SU-DHL-6 (cell line): ENCODE data around the gene CNMD.

ENCODE experiments used
- H2AFZ ChIP-seq: fragments of 200-600 bp; sonication (generic); 2 replicates; pipeline ENCODE4 v1.6.1; 2014; ENCODE audit warnings: low read depth, mild to moderate bottlenecking, moderate library complexity, mixed read lengths, antibody characterized with exemption, low read length; ENCODE audit not compliant: severe bottlenecking
- H3F3A ChIP-seq: fragments of 200-600 bp; shearing (Covaris generic); 2 replicates; pipeline ENCODE4 v1.6.0; 2016; ENCODE audit warnings: antibody characterized with exemption, mild to moderate bottlenecking; ENCODE audit not compliant: insufficient read depth
- H3K27ac ChIP-seq: fragments of 200-600 bp; sonication (generic); 2 replicates; pipeline ENCODE4 v1.5.1; 2016; ENCODE audit warnings: low read depth, mild to moderate bottlenecking, low read length, moderate library complexity, mixed read lengths
- H3K27me3 ChIP-seq: fragments of 200-600 bp; sonication (generic), shearing (Covaris generic); 2 replicates; pipeline ENCODE4 v1.6.0; 2014; ENCODE audit warnings: mild to moderate bottlenecking, low read length
- H3K36me3 ChIP-seq: fragments of 200-600 bp; sonication (generic); 2 replicates; pipeline ENCODE4 v1.6.1; 2014; ENCODE audit warnings: mild to moderate bottlenecking, low read length, mixed read lengths
- H3K4me2 ChIP-seq: fragments of 300-600, 200-600 bp; shearing (Covaris generic), sonication (generic); 2 replicates; pipeline ENCODE4 v1.6.0; 2014; ENCODE audit warnings: low read length, low read depth, mild to moderate bottlenecking; ENCODE audit not compliant: poor library complexity, severe bottlenecking
- H3K4me3 ChIP-seq: fragments of 200-600 bp; sonication (generic); 2 replicates; pipeline ENCODE4 v1.5.1; 2014; ENCODE audit warnings: antibody characterized with exemption, low read length, mild to moderate bottlenecking, mixed read lengths; ENCODE audit not compliant: insufficient read depth, poor library complexity, severe bottlenecking
- H3K79me2 ChIP-seq: fragments of 200-600 bp; sonication (generic); 2 replicates; pipeline ENCODE4 v1.6.1; 2014; ENCODE audit warnings: mild to moderate bottlenecking, low read length, moderate library complexity; ENCODE audit not compliant: insufficient read depth
- H3K9ac ChIP-seq: fragments of 200-600 bp; sonication (generic); 2 replicates; pipeline ENCODE4 v1.7.0; 2014; ENCODE audit warnings: mild to moderate bottlenecking, low read length
- H3K9me2 ChIP-seq: fragments of 200-600 bp; sonication (generic); replicated peaks from 2 replicates; pipeline ENCODE4 v1.6.1; 2014; ENCODE audit warnings: low read length; ENCODE audit not compliant: insufficient read depth
- H3K9me3 ChIP-seq: fragments of 200-600 bp; sonication (generic); 2 replicates; pipeline ENCODE4 v1.6.1; 2014; ENCODE audit warnings: low read length, mixed read lengths; ENCODE audit not compliant: insufficient read depth
- H4K20me1 ChIP-seq: fragments of 200-600 bp; sonication (generic); 2 replicates; pipeline ENCODE4 v1.6.1; 2014; ENCODE audit warnings: low read depth, mild to moderate bottlenecking, antibody characterized with exemption, low read length, moderate library complexity, mixed read lengths
- EZH2phosphoT487 ChIP-seq: fragments of 200-600 bp; sonication (generic), shearing (Covaris generic); conservative IDR thresholded peaks from 2 replicates; pipeline ENCODE4 v1.6.1; 2018; ENCODE audit warnings: mild to moderate bottlenecking, antibody characterized with exemption, low read length, moderate library complexity, mixed read lengths
- TF ChIP-seq, protein P1 (sequence below): fragments of 200-600 bp; sonication (generic); IDR thresholded peaks from one replicate; pipeline ENCODE4 v1.5.1; 2017; ENCODE audit warnings: antibody characterized with exemption, mild to moderate bottlenecking, low read length, moderate library complexity; ENCODE audit not compliant: insufficient read depth, poor library complexity, severe bottlenecking

CNMD gene

DNA sequence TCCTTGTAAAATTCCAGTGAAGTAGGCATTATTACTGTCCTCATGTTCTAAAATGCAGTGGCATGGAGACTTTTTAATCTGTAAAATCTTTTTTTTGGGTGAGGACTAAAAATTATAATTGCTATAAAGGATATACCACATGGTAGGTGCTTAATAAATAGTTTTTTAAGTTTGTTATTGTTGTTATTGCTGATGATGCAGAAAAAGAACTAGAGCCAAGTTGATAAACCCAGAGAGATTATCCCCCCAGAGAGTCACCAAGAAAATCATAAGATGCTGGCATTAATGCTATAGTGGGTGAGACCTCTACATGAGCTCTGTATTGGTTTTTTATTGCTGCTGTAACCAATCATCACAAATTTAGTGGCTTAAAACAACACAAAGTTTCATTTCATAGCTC lies 44.3 kb upstream of the CNMD start:
- no peak for TF ChIP-seq EZH2phosphoT487
- TF ChIP-seq, protein P1, sequence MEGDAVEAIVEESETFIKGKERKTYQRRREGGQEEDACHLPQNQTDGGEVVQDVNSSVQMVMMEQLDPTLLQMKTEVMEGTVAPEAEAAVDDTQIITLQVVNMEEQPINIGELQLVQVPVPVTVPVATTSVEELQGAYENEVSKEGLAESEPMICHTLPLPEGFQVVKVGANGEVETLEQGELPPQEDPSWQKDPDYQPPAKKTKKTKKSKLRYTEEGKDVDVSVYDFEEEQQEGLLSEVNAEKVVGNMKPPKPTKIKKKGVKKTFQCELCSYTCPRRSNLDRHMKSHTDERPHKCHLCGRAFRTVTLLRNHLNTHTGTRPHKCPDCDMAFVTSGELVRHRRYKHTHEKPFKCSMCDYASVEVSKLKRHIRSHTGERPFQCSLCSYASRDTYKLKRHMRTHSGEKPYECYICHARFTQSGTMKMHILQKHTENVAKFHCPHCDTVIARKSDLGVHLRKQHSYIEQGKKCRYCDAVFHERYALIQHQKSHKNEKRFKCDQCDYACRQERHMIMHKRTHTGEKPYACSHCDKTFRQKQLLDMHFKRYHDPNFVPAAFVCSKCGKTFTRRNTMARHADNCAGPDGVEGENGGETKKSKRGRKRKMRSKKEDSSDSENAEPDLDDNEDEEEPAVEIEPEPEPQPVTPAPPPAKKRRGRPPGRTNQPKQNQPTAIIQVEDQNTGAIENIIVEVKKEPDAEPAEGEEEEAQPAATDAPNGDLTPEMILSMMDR = no peak
- H2AFZ ChIP-seq = no peak overlapping the region
- no peaks in the 10 kb centered on the region for H3K79me2 ChIP-seq
- H3K27ac ChIP-seq = no peak overlapping the region
- H3K4me3 ChIP-seq = no peak overlapping the region
- H3F3A ChIP-seq = no peaks in the 10 kb centered on the region
- no peaks in the 10 kb centered on the region for H3K9me3 ChIP-seq
- H3K9me2 ChIP-seq = no peaks in the 10 kb centered on the region
- no peaks in the 10 kb centered on the region for H4K20me1 ChIP-seq
- no peaks in the 10 kb centered on the region for H3K27me3 ChIP-seq
- H3K9ac ChIP-seq = no peak overlapping the region
- no peaks in the 10 kb centered on the region for H3K36me3 ChIP-seq
- H3K4me2 ChIP-seq = no peak overlapping the region

DNA sequence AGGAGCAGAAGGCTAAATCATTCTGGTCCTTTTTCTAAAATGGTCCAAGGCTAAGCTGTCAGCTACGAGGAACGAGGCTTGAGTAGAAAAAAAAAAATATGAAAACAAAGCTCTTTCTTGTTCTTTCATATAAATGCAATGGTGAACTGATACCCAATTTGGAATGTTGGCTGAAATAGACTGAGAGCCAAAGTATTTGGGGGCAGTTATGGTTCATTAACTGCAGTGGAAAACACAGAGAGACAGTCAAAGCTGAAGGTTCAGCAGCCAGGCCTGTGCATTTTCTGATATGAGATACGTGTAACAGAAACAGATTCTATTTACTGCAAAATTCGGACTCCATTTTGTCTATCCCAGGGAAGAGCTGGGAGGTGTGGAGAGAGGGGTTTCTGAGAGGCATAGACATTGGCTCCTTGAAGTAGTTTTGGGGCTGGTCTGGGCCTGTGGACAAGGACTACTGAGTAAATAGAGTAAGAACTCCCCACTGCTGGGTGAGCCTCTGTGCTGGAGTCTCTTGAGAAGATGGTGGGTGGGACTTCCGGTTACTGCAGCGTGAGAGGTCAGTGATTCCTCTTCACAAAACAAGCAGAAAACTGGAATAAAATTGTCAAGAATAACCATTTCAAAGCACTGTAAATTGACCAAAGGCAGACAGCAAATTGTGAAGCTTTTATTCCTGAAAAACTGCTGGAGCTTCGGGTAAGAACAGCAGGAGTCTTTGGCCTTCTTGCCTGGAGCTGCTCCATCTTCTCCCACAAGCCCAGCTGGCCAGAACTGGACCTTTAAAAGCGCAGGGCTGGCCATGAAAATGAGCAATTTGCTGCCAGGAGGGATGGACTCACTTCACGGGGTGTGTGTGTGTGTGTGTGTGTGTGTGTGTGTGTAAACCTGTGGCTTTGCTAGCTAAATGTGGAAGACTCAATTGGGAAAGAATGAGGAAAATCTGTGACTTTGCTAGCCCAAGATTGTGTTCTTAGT lies 43.1 kb upstream of the CNMD start:
- Histone ChIP-seq H3F3A (no peaks in the 10 kb centered on the region), H3K27me3 (no peaks in the 10 kb centered on the region), H3K79me2 (no peaks in the 10 kb centered on the region), H2AFZ (peak overlapping the region; percentile 20), H3K4me2 (no peak overlapping the region), H3K9me3 (no peaks in the 10 kb centered on the region), H3K9ac (no peak overlapping the region), H4K20me1 (no peaks in the 10 kb centered on the region), H3K36me3 (no peaks in the 10 kb centered on the region), H3K9me2 (no peaks in the 10 kb centered on the region), H3K27ac (no peak overlapping the region), H3K4me3 (no peak overlapping the region)
- TF ChIP-seq, protein P1 = no peak
- TF ChIP-seq EZH2phosphoT487 = no peak

DNA sequence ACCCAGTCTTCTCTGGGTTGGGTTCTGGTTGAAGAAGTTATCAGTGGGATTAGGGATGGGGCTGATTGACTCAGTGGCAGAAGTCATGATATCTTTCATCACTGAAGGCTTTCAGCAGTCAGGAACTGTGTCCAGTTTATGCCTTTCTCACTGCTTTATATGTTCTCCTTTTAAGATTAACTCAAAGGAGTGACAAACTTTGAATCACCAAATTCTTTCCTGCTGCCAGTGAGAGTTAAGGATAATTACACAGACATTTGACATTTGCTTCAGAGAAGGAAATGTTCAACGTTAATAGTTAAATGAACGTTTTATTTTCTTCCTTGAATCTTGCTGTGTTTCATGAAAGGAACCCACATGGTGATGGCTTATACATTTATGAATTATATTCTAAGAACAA lies 41.0 kb upstream of the CNMD start:
- Histone ChIP-seq H2AFZ (no peak overlapping the region), H3K79me2 (no peaks in the 10 kb centered on the region), H3K27me3 (no peaks in the 10 kb centered on the region), H3K4me2 (no peak overlapping the region), H3K9me3 (no peaks in the 10 kb centered on the region), H3K36me3 (no peaks in the 10 kb centered on the region), H3F3A (no peaks in the 10 kb centered on the region), H3K27ac (no peak overlapping the region), H3K9ac (no peak overlapping the region), H3K4me3 (no peak overlapping the region), H3K9me2 (no peaks in the 10 kb centered on the region), H4K20me1 (no peaks in the 10 kb centered on the region)
- no peak for TF ChIP-seq EZH2phosphoT487
- TF ChIP-seq, protein P1 = no peak
